BLaER1 (cell line): ENCODE results near the gene MCF2L2.

ENCODE experiments used
- H3K27ac ChIP-seq: shearing (Covaris generic); formaldehyde crosslinking; 2 replicates; pipeline ENCODE4 v1.8.1; 2022
- H3K27me3 ChIP-seq: shearing (Covaris generic); formaldehyde crosslinking; 2 replicates; pipeline ENCODE4 v1.8.1; 2022
- H3K36me3 ChIP-seq: shearing (Covaris generic); formaldehyde crosslinking; 2 replicates; pipeline ENCODE4 v1.8.1; 2022
- H3K4me1 ChIP-seq: shearing (Covaris generic); formaldehyde crosslinking; 2 replicates; pipeline ENCODE4 v1.8.1; 2022
- H3K4me2 ChIP-seq: shearing (Covaris generic); formaldehyde crosslinking; 2 replicates; pipeline ENCODE4 v1.8.1; 2022
- H3K4me3 ChIP-seq: shearing (Covaris generic); formaldehyde crosslinking; 2 replicates; pipeline ENCODE4 v1.8.1; 2022
- H3K9ac ChIP-seq: shearing (Covaris generic); formaldehyde crosslinking; 2 replicates; pipeline ENCODE4 v1.8.1; 2022
- H3K9me3 ChIP-seq: shearing (Covaris generic); formaldehyde crosslinking; 2 replicates; pipeline ENCODE4 v1.8.1; 2022
- H4K20me1 ChIP-seq: shearing (Covaris generic); formaldehyde crosslinking; 2 replicates; pipeline ENCODE4 v1.8.1; 2022
- Cebpa-rat ChIP-seq: shearing (Covaris generic); IDR thresholded peaks from 2 replicates; pipeline ENCODE4 v1.8.1; 2022

MCF2L2 gene

GRCh38 chr3:183300996-183301562 is 127.3 kb downstream of the MCF2L2 start:
- H3K36me3 ChIP-seq: peaks cover 18% of the 10 kb centered on the region
- TF ChIP-seq Cebpa-rat: no peak
- no peaks in the 10 kb centered on the region for H3K27me3 ChIP-seq
- H3K9ac ChIP-seq: no peak overlapping the region
- H3K4me1 ChIP-seq: peaks cover 19% of the 10 kb centered on the region
- no peaks in the 10 kb centered on the region for H3K9me3 ChIP-seq
- no peak overlapping the region for H3K27ac ChIP-seq
- no peak overlapping the region for H3K4me3 ChIP-seq
- H3K4me2 ChIP-seq: no peak overlapping the region
- no peaks in the 10 kb centered on the region for H4K20me1 ChIP-seq

- H3K9ac ChIP-seq: no peak overlapping the region
- H3K9me3 ChIP-seq: peaks cover 4% of the 10 kb centered on the region; the same call in 1 of the 2 replicates
- H3K27ac ChIP-seq: no peak overlapping the region
- TF ChIP-seq Cebpa-rat: no peak
- no peak overlapping the region for H3K4me3 ChIP-seq
- no peak overlapping the region for H3K4me2 ChIP-seq
- H3K4me1 ChIP-seq: peaks cover 19% of the 10 kb centered on the region
- H3K36me3 ChIP-seq: peaks cover 24% of the 10 kb centered on the region
- no peaks in the 10 kb centered on the region for H4K20me1 ChIP-seq
- no peaks in the 10 kb centered on the region for H3K27me3 ChIP-seq
Observed at GRCh38 chr3:183299976-183300375, 128.4 kb downstream of the MCF2L2 start.

GRCh38 chr3:183298701-183299153 is 129.7 kb downstream of the MCF2L2 start:
- Histone ChIP-seq H3K9me3 (peaks cover 7% of the 10 kb centered on the region; the same call in 1 of the 2 replicates), H3K4me3 (no peak overlapping the region), H4K20me1 (no peaks in the 10 kb centered on the region), H3K27me3 (no peaks in the 10 kb centered on the region), H3K4me2 (no peak overlapping the region), H3K27ac (no peak overlapping the region), H3K4me1 (peaks cover 19% of the 10 kb centered on the region), H3K9ac (no peak overlapping the region), H3K36me3 (peaks cover 27% of the 10 kb centered on the region)
- TF ChIP-seq Cebpa-rat: no peak

- Histone ChIP-seq H3K9me3 (peaks cover 7% of the 10 kb centered on the region; the same call in 1 of the 2 replicates), H3K4me3 (no peak overlapping the region), H3K9ac (no peak overlapping the region), H3K27ac (no peak overlapping the region), H3K27me3 (no peaks in the 10 kb centered on the region), H3K36me3 (peaks cover 27% of the 10 kb centered on the region), H4K20me1 (no peaks in the 10 kb centered on the region), H3K4me1 (peaks cover 13% of the 10 kb centered on the region), H3K4me2 (no peak overlapping the region)
- no peak for TF ChIP-seq Cebpa-rat
Observed at GRCh38 chr3:183296944-183297343, 131.5 kb downstream of the MCF2L2 start.

GRCh38 chr3:183295211-183295610 is 133.2 kb downstream of the MCF2L2 start:
- Histone ChIP-seq H3K27me3 (no peaks in the 10 kb centered on the region), H3K4me1 (peaks cover 6% of the 10 kb centered on the region; the same call in 1 of the 2 replicates), H3K9ac (no peak overlapping the region), H4K20me1 (no peaks in the 10 kb centered on the region), H3K36me3 (peaks cover 33% of the 10 kb centered on the region), H3K9me3 (peaks cover 7% of the 10 kb centered on the region), H3K4me3 (no peak overlapping the region), H3K27ac (no peak overlapping the region), H3K4me2 (no peak overlapping the region)
- no peak for TF ChIP-seq Cebpa-rat

- H3K9ac ChIP-seq: no peak overlapping the region
- no peak overlapping the region for H3K4me3 ChIP-seq
- H3K36me3 ChIP-seq: peaks cover 24% of the 10 kb centered on the region
- H3K9me3 ChIP-seq: peaks cover 7% of the 10 kb centered on the region
- H3K4me2 ChIP-seq: no peak overlapping the region
- no peaks in the 10 kb centered on the region for H3K27me3 ChIP-seq
- H3K4me1 ChIP-seq: peaks cover 6% of the 10 kb centered on the region; the same call in 1 of the 2 replicates
- no peak for TF ChIP-seq Cebpa-rat
- H4K20me1 ChIP-seq: no peaks in the 10 kb centered on the region
- H3K27ac ChIP-seq: no peak overlapping the region
Observed at GRCh38 chr3:183293966-183294365, 134.5 kb downstream of the MCF2L2 start.

- Histone ChIP-seq H3K9me3 (peaks cover 7% of the 10 kb centered on the region), H3K4me1 (no peaks in the 10 kb centered on the region), H3K27me3 (no peaks in the 10 kb centered on the region), H3K36me3 (peaks cover 20% of the 10 kb centered on the region), H3K4me3 (no peak overlapping the region), H3K4me2 (no peak overlapping the region), H4K20me1 (no peaks in the 10 kb centered on the region), H3K27ac (no peak overlapping the region), H3K9ac (no peak overlapping the region)
- TF ChIP-seq Cebpa-rat: no peak
Observed at GRCh38 chr3:183291497-183292031, 136.9 kb downstream of the MCF2L2 start.

- no peaks in the 10 kb centered on the region for H4K20me1 ChIP-seq
- H3K36me3 ChIP-seq: peaks cover 11% of the 10 kb centered on the region
- H3K4me2 ChIP-seq: no peak overlapping the region
- no peak for TF ChIP-seq Cebpa-rat
- H3K27me3 ChIP-seq: no peaks in the 10 kb centered on the region
- H3K9ac ChIP-seq: no peak overlapping the region
- H3K4me1 ChIP-seq: peaks cover 9% of the 10 kb centered on the region; the same call in 1 of the 2 replicates
- peaks cover 5% of the 10 kb centered on the region for H3K9me3 ChIP-seq
- no peak overlapping the region for H3K27ac ChIP-seq
- H3K4me3 ChIP-seq: no peak overlapping the region
Observed at GRCh38 chr3:183290216-183290615, 138.2 kb downstream of the MCF2L2 start.

GRCh38 chr3:183288117-183288516 is 140.3 kb downstream of the MCF2L2 start:
- Histone ChIP-seq H3K4me2 (no peak overlapping the region), H3K27ac (no peak overlapping the region), H3K27me3 (no peaks in the 10 kb centered on the region), H3K36me3 (peaks cover 7% of the 10 kb centered on the region), H3K9ac (no peak overlapping the region), H3K4me3 (no peak overlapping the region), H4K20me1 (no peaks in the 10 kb centered on the region), H3K9me3 (no peaks in the 10 kb centered on the region; the same call in 1 of the 2 replicates), H3K4me1 (peaks cover 9% of the 10 kb centered on the region; the same call in 1 of the 2 replicates)
- TF ChIP-seq Cebpa-rat: no peak

- H3K4me3 ChIP-seq: no peak overlapping the region
- no peak overlapping the region for H3K27ac ChIP-seq
- no peak overlapping the region for H3K9ac ChIP-seq
Observed at GRCh38 chr3:183287301-183287971, 141.0 kb downstream of the MCF2L2 start.

More at GRCh38 chr3:183287301-183287971, 141.0 kb downstream of the MCF2L2 start:
- Histone ChIP-seq H3K9me3 (no peaks in the 10 kb centered on the region; the same call in 1 of the 2 replicates), H3K4me2 (no peak overlapping the region), H3K4me1 (peaks cover 9% of the 10 kb centered on the region; the same call in 1 of the 2 replicates), H3K27me3 (no peaks in the 10 kb centered on the region), H3K36me3 (peaks cover 7% of the 10 kb centered on the region), H4K20me1 (no peaks in the 10 kb centered on the region)
- TF ChIP-seq Cebpa-rat: no peak
